HepG2 (cell line): ENCODE measurements around the gene TM9SF2. TPM values are rescaled to one million over a fixed set of nuclear protein-coding genes. Genes with fewer than 3 reads are reported as not detected.

ENCODE experiments used
- DNMT3B ChIP-seq: conservative IDR thresholded peaks from 2 replicates; pipeline ENCODE4 v1.6.1; 2016; ENCODE audit warnings: missing biosample characterization, control low read depth
- FOXK2 ChIP-seq: fragments of 450-650 bp; IDR thresholded peaks from 2 replicates; pipeline ENCODE4 v1.6.1; 2016
- IKZF1 ChIP-seq: fragments of 450-650 bp; IDR thresholded peaks from 2 replicates; pipeline ENCODE4 v1.7.1; 2016
- JARID2 ChIP-seq: sonication (generic); formaldehyde crosslinking; IDR thresholded peaks from 2 replicates; pipeline ENCODE4 v1.8.1; 2023; ENCODE audit warnings: missing genetic modification reagents, inconsistent platforms; ENCODE audit not compliant: insufficient replicate concordance
- NBN ChIP-seq: fragments of 450-650 bp; conservative IDR thresholded peaks from 2 replicates; pipeline ENCODE4 v1.6.1; 2017
- NFYC ChIP-seq: IDR thresholded peaks from 2 replicates; pipeline ENCODE4 v1.6.1; 2016; ENCODE audit warnings: missing genetic modification reagents, missing compliant biosample characterization
- RFX1 ChIP-seq: fragments of 450-650 bp; IDR thresholded peaks from 2 replicates; pipeline ENCODE4 v1.6.1; 2017
- SMARCC2 ChIP-seq: fragments of 450-650 bp; IDR thresholded peaks from 2 replicates; pipeline ENCODE4 v1.6.1; 2017; ENCODE audit warnings: antibody characterized with exemption, mild to moderate bottlenecking
- SNAI1 ChIP-seq: sonication (generic); formaldehyde crosslinking; IDR thresholded peaks from 2 replicates; pipeline ENCODE4 v1.5.0; 2020; ENCODE audit warnings: mild to moderate bottlenecking, missing genetic modification reagents, borderline replicate concordance
- SRSF9 ChIP-seq: fragments of 200-400 bp; formaldehyde crosslinking; IDR thresholded peaks from 2 replicates; pipeline ENCODE4 v1.6.1; 2018; ENCODE audit warnings: borderline replicate concordance, mild to moderate bottlenecking, low read depth, low read length; ENCODE audit not compliant: insufficient read depth, poor library complexity, severe bottlenecking
- ZNF230 ChIP-seq: sonication (generic); formaldehyde crosslinking; IDR thresholded peaks from 2 replicates; pipeline ENCODE4 v1.4.0; 2020; ENCODE audit warnings: mild to moderate bottlenecking, missing genetic modification reagents
- ZNF484 ChIP-seq: sonication (generic); formaldehyde crosslinking; IDR thresholded peaks from 2 replicates; pipeline ENCODE4 v1.5.1; 2020; ENCODE audit warnings: mild to moderate bottlenecking, low read depth, missing genetic modification reagents, borderline replicate concordance
- ZNF761 ChIP-seq: sonication (generic); formaldehyde crosslinking; conservative IDR thresholded peaks from 2 replicates; pipeline ENCODE4 v1.4.0; 2020; ENCODE audit warnings: mild to moderate bottlenecking, missing genetic modification reagents
- ZNF839 ChIP-seq: sonication (generic); formaldehyde crosslinking; IDR thresholded peaks from 2 replicates; pipeline ENCODE4 v1.4.0; 2020; ENCODE audit warnings: missing genetic modification reagents, mild to moderate bottlenecking, borderline replicate concordance
- ZNF891 ChIP-seq: sonication (generic); formaldehyde crosslinking; IDR thresholded peaks from 2 replicates; pipeline ENCODE4 v1.5.0; 2020; ENCODE audit warnings: mild to moderate bottlenecking, missing genetic modification reagents
- polyA plus RNA-seq, 8 experiments: library from polyadenylated mRNA; depleted of rRNA in 3 of 8; stranded (reverse) in 7 of 8; unstranded in 1 of 8; fragments of >200 nt; fragmentation: Illumina TruSeq in 4 of 8; extraction: Trizol in 4 of 8; gene quantifications; 2 replicates each; pipeline versions ENCODE4 v1.2.1 to v1.2.3, GENCODE V29; 2011 to 2016; ENCODE audit warnings: low read depth in 4 of 8, missing spikeins in 1 of 8, mixed read lengths in 1 of 8; ENCODE audit not compliant: insufficient read depth in 1 of 8
- total RNA-seq, 5 experiments: library from RNA; depleted of rRNA; stranded (reverse); fragments of >200 nt; fragmentation: Illumina TruSeq; extraction: Trizol; gene quantifications; 2 replicates each; pipeline ENCODE4 v1.2.3, GENCODE V29; 2016; ENCODE audit warnings: low read depth in 1 of 5
- TF ChIP-seq, protein P1 (sequence below): sonication (generic); formaldehyde crosslinking; IDR thresholded peaks from 2 replicates; pipeline ENCODE4 v1.4.0; 2020; ENCODE audit warnings: missing genetic modification reagents, borderline replicate concordance
- TF ChIP-seq, protein P2 (sequence below): sonication (generic); formaldehyde crosslinking; IDR thresholded peaks from 2 replicates; pipeline ENCODE4 v1.4.0; 2020; ENCODE audit warnings: low read depth, mild to moderate bottlenecking, missing genetic modification reagents
- TF ChIP-seq, protein P3 (sequence below): sonication (generic); formaldehyde crosslinking; IDR thresholded peaks from 2 replicates; pipeline ENCODE4 v1.5.0; 2020; ENCODE audit warnings: mild to moderate bottlenecking, missing genetic modification reagents
- TF ChIP-seq, protein P4 (sequence below): sonication (generic); formaldehyde crosslinking; IDR thresholded peaks from 2 replicates; pipeline ENCODE4 v1.8.0; 2022; ENCODE audit warnings: low read depth, missing genetic modification reagents
- TF ChIP-seq, protein P5 (sequence below): sonication (generic); formaldehyde crosslinking; IDR thresholded peaks from 2 replicates; pipeline ENCODE4 v1.9.0; 2021; ENCODE audit warnings: missing genetic modification reagents, borderline replicate concordance

TM9SF2 gene
- total and polyA plus RNA-seq, 2 of the 13 experiments (the other 11 are each of a cell fraction or from before 2014, with no cell fraction given), result 94.1 to 123 TPM

DNA sequence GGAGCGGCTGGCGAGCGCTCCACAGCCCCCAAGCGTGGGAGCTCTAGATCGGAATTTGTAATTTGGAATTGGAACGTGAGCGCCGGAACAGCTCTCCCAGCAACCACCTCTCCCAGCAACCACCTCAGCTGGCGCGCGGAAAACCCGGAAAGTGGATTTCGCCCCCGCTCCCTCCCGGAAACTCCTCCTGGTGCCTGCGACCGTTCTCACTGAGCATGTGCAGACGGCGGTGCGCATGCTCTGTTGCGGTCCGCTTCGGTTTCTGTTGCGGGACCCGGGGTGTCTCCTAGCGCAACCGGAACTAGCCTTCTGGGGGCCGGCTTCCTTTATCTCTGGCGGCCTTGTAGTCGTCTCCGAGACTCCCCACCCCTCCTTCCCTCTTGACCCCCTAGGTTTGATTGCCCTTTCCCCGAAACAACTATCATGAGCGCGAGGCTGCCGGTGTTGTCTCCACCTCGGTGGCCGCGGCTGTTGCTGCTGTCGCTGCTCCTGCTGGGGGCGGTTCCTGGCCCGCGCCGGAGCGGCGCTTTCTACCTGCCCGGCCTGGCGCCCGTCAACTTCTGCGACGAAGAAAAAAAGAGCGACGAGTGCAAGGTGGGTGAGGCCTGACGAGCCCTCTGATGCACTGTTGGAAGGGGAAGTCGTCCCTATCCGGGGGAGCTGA is at the start of gene TM9SF2 (continued):
- TF ChIP-seq, protein P1, sequence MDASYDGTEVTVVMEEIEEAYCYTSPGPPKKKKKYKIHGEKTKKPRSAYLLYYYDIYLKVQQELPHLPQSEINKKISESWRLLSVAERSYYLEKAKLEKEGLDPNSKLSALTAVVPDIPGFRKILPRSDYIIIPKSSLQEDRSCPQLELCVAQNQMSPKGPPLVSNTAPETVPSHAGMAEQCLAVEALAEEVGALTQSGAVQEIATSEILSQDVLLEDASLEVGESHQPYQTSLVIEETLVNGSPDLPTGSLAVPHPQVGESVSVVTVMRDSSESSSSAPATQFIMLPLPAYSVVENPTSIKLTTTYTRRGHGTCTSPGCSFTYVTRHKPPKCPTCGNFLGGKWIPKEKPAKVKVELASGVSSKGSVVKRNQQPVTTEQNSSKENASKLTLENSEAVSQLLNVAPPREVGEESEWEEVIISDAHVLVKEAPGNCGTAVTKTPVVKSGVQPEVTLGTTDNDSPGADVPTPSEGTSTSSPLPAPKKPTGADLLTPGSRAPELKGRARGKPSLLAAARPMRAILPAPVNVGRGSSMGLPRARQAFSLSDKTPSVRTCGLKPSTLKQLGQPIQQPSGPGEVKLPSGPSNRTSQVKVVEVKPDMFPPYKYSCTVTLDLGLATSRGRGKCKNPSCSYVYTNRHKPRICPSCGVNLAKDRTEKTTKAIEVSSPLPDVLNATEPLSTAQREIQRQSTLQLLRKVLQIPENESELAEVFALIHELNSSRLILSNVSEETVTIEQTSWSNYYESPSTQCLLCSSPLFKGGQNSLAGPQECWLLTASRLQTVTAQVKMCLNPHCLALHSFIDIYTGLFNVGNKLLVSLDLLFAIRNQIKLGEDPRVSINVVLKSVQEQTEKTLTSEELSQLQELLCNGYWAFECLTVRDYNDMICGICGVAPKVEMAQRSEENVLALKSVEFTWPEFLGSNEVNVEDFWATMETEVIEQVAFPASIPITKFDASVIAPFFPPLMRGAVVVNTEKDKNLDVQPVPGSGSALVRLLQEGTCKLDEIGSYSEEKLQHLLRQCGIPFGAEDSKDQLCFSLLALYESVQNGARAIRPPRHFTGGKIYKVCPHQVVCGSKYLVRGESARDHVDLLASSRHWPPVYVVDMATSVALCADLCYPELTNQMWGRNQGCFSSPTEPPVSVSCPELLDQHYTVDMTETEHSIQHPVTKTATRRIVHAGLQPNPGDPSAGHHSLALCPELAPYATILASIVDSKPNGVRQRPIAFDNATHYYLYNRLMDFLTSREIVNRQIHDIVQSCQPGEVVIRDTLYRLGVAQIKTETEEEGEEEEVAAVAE, result peak; percentile 69; the same call in 1 of the 2 replicates
- TF ChIP-seq SMARCC2 (no peak), ZNF891 (CRISPR knock-in tag) (peak; percentile 81), JARID2 (no peak), ZNF484 (CRISPR knock-in tag) (no peak), SRSF9 (no peak), DNMT3B (CRISPR knock-in tag) (no peak), SNAI1 (no peak), FOXK2 (0 out of 2 replicates have a peak, but pooled peaks have one; percentile 19), ZNF839 (no peak), ZNF761 (CRISPR knock-in tag) (no peak), NFYC (no peak), NBN (no peak), IKZF1 (no peak), ZNF230 (CRISPR knock-in tag) (0 out of 2 replicates have a peak, but pooled peaks have one; percentile 16), RFX1 (peak; percentile 73)
- TF ChIP-seq, protein P2, sequence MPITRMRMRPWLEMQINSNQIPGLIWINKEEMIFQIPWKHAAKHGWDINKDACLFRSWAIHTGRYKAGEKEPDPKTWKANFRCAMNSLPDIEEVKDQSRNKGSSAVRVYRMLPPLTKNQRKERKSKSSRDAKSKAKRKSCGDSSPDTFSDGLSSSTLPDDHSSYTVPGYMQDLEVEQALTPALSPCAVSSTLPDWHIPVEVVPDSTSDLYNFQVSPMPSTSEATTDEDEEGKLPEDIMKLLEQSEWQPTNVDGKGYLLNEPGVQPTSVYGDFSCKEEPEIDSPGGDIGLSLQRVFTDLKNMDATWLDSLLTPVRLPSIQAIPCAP, result no peak; the same call in 1 of the 2 replicates
- TF ChIP-seq, protein P3, sequence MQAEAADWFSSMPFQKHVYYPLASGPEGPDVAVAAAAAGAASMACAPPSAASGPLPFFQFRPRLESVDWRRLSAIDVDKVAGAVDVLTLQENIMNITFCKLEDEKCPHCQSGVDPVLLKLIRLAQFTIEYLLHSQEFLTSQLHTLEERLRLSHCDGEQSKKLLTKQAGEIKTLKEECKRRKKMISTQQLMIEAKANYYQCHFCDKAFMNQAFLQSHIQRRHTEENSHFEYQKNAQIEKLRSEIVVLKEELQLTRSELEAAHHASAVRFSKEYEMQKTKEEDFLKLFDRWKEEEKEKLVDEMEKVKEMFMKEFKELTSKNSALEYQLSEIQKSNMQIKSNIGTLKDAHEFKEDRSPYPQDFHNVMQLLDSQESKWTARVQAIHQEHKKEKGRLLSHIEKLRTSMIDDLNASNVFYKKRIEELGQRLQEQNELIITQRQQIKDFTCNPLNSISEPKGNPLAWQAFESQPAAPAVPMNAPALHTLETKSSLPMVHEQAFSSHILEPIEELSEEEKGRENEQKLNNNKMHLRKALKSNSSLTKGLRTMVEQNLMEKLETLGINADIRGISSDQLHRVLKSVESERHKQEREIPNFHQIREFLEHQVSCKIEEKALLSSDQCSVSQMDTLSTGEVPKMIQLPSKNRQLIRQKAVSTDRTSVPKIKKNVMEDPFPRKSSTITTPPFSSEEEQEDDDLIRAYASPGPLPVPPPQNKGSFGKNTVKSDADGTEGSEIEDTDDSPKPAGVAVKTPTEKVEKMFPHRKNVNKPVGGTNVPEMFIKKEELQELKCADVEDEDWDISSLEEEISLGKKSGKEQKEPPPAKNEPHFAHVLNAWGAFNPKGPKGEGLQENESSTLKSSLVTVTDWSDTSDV (CRISPR knock-in tag), result no peak
- TF ChIP-seq, protein P4, sequence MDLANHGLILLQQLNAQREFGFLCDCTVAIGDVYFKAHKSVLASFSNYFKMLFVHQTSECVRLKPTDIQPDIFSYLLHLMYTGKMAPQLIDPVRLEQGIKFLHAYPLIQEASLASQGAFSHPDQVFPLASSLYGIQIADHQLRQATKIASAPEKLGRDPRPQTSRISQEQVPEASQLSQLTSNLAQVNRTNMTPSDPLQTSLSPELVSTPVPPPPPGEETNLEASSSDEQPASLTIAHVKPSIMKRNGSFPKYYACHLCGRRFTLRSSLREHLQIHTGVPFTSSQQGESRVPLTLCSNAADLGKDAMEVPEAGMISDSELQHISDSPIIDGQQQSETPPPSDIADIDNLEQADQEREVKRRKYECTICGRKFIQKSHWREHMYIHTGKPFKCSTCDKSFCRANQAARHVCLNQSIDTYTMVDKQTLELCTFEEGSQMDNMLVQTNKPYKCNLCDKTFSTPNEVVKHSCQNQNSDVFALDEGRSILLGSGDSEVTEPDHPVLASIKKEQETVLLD (CRISPR knock-in tag), result no peak; the same call in none of the 2 replicates
- TF ChIP-seq, protein P5, sequence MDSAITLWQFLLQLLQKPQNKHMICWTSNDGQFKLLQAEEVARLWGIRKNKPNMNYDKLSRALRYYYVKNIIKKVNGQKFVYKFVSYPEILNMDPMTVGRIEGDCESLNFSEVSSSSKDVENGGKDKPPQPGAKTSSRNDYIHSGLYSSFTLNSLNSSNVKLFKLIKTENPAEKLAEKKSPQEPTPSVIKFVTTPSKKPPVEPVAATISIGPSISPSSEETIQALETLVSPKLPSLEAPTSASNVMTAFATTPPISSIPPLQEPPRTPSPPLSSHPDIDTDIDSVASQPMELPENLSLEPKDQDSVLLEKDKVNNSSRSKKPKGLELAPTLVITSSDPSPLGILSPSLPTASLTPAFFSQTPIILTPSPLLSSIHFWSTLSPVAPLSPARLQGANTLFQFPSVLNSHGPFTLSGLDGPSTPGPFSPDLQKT (CRISPR knock-in tag), result peak; percentile 44; the same call in 1 of the 2 replicates
